Ishikawa (cell line): ENCODE results near the gene PRELID1.

ENCODE experiments used
- CEBPB ChIP-seq: IDR thresholded peaks from 2 replicates; pipeline ENCODE4 v1.6.1; 2012
- CREB1 ChIP-seq: IDR thresholded peaks from 2 replicates; pipeline ENCODE4 v1.6.1; 2012; ENCODE audit warnings: low read depth
- EGR1 ChIP-seq: IDR thresholded peaks from 2 replicates; pipeline ENCODE4 v1.6.1; 2012
- EP300 ChIP-seq: IDR thresholded peaks from 2 replicates; pipeline ENCODE4 v1.6.1; 2012; ENCODE audit warnings: borderline replicate concordance
- NFIC ChIP-seq: IDR thresholded peaks from 2 replicates; pipeline ENCODE4 v1.6.1; 2012
- RAD21 ChIP-seq: IDR thresholded peaks from 2 replicates; pipeline ENCODE4 v1.6.1; 2012; ENCODE audit warnings: low read depth
- REST ChIP-seq: IDR thresholded peaks from 2 replicates; pipeline ENCODE4 v1.6.1; 2012; ENCODE audit warnings: low read depth, mild to moderate bottlenecking
- TAF1 ChIP-seq: IDR thresholded peaks from 2 replicates; pipeline ENCODE4 v1.6.1; 2012; ENCODE audit warnings: low read depth, mild to moderate bottlenecking
- TCF12 ChIP-seq: IDR thresholded peaks from 2 replicates; pipeline ENCODE4 v1.6.1; 2012; ENCODE audit warnings: low read depth
- TEAD4 ChIP-seq: IDR thresholded peaks from 2 replicates; pipeline ENCODE4 v1.6.1; 2012
- TF ChIP-seq, protein P1 (sequence below): IDR thresholded peaks from 2 replicates; pipeline ENCODE4 v1.6.1; 2012

GRCh38 chr5:177297922-177298321 lies 5.7 kb upstream of the PRELID1 start:
- TF ChIP-seq EP300 (no peak), CEBPB (no peak), TAF1 (no peak), TCF12 (no peak), REST (no peak), RAD21 (no peak), EGR1 (no peak), NFIC (no peak), CREB1 (no peak), TEAD4 (no peak)
- TF ChIP-seq, protein P1, sequence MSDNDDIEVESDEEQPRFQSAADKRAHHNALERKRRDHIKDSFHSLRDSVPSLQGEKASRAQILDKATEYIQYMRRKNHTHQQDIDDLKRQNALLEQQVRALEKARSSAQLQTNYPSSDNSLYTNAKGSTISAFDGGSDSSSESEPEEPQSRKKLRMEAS, result no peak
